GM12878 (cell line): Measurements from ENCODE around the gene SYT3. TPM values are rescaled to one million over a fixed set of nuclear protein-coding genes. Genes with fewer than 3 reads are reported as not detected.

Experiments used
- ATAC-seq: fragments of 200-7000 bp; cut with Tn5 transposase; 3 replicates; pipeline ENCODE4 v1.9.1; 2020; ENCODE audit warnings: mild to moderate bottlenecking, moderate library complexity
- BruUV-seq: library from RNA; stranded (reverse); fragments of 400-500 nt; replicated peaks from 2 replicates; lab custom pipeline; 2021; lab: Mats Ljungman, UMichigan
- CTCF ChIA-PET: fragments of 300-600 bp; sonication (Branson Sonifier 250); formaldehyde crosslinking; extraction: SDS; loops from one replicate; lab custom pipeline; 2021; ENCODE audit warnings: inconsistent platforms; lab: Yijun Ruan, JAX
- POLR2A ChIA-PET: fragments of 350-600 bp; formaldehyde crosslinking; extraction: SDS; loops from one replicate; lab custom pipeline; 2021; ENCODE audit warnings: inconsistent platforms; lab: Charles Lee
- RAD21 ChIA-PET: fragments of 300-600 bp; sonication (Branson Sonifier 250); formaldehyde crosslinking; loops from one replicate; lab custom pipeline; 2023; ENCODE audit warnings: antibody characterized with exemption; ENCODE audit not compliant: unreplicated experiment; lab: Charles Lee
- SMC1A ChIA-PET: fragments of 300-600 bp; sonication (Branson Sonifier 250); formaldehyde crosslinking; loops from one replicate; lab custom pipeline; 2023; ENCODE audit not compliant: unreplicated experiment, uncharacterized antibody; lab: Charles Lee
- DNase-seq: peaks from one replicate; pipeline ENCODE4 v3.0.0-alpha.2; 2011; ENCODE audit warnings: low read depth, low spot score
- FAIRE-seq: peaks from 3 replicates; lab custom pipeline; 2011; peaks lifted over from hg19 to GRCh38; lab: Jason Lieb, UNC
- H2AFZ ChIP-seq: 2 replicates; pipeline ENCODE4 v1.6.0; 2011; ENCODE audit warnings: low read depth, low read length, control low read depth; ENCODE audit not compliant: control insufficient read depth
- H3K27ac ChIP-seq: 2 replicates; pipeline ENCODE4 v1.5.1; 2011; ENCODE audit warnings: control low read depth; ENCODE audit not compliant: control insufficient read depth, insufficient read depth
- H3K27me3 ChIP-seq, 2 experiments: replicated peaks in 1 of 2; 2 replicates each; pipeline versions ENCODE4 v1.6.0 to v1.6.1; 2011; ENCODE audit warnings: low read length in 1 of 2; ENCODE audit not compliant: control insufficient read depth in 2 of 2, insufficient read depth in 2 of 2
- H3K36me3 ChIP-seq, 2 experiments: 2 replicates each; pipeline ENCODE4 v1.5.1; 2011; ENCODE audit warnings: low read length in 1 of 2; ENCODE audit not compliant: control insufficient read depth in 2 of 2, insufficient read depth in 2 of 2
- H3K4me1 ChIP-seq: 2 replicates; pipeline ENCODE4 v1.6.1; 2011; ENCODE audit warnings: mild to moderate bottlenecking, low read length, moderate library complexity, mixed read lengths; ENCODE audit not compliant: control insufficient read depth, insufficient read depth
- H3K4me2 ChIP-seq: 2 replicates; pipeline ENCODE4 v1.6.0; 2011; ENCODE audit warnings: control low read depth; ENCODE audit not compliant: control insufficient read depth, insufficient read depth
- H3K4me3 ChIP-seq: fragments of 200-600 bp; sonication (generic); 2 replicates; pipeline ENCODE4 v1.5.1; 2016
- H3K79me2 ChIP-seq: 2 replicates; pipeline ENCODE4 v1.6.0; 2011; ENCODE audit warnings: low read length; ENCODE audit not compliant: control insufficient read depth, insufficient read depth
- H3K9ac ChIP-seq: 2 replicates; pipeline ENCODE4 v1.8.0; 2011; ENCODE audit warnings: low read length, control low read depth, mixed read lengths; ENCODE audit not compliant: control insufficient read depth, insufficient read depth
- H3K9me3 ChIP-seq: replicated peaks from 3 replicates; pipeline ENCODE4 v1.5.1; 2011; ENCODE audit warnings: mild to moderate bottlenecking, low read length; ENCODE audit not compliant: control insufficient read depth, insufficient read depth
- H4K20me1 ChIP-seq: 2 replicates; pipeline ENCODE4 v1.6.0; 2011; ENCODE audit not compliant: control insufficient read depth, insufficient read depth
- ASH2L ChIP-seq: fragments of 300-600, 200-600 bp; sonication (generic); IDR thresholded peaks from 2 replicates; pipeline ENCODE4 v1.6.1; 2017; ENCODE audit warnings: low read depth, mild to moderate bottlenecking, borderline replicate concordance
- BMI1 ChIP-seq: fragments of 450-650 bp; IDR thresholded peaks from 2 replicates; pipeline ENCODE4 v1.6.1; 2016; ENCODE audit warnings: mild to moderate bottlenecking, moderate library complexity, borderline replicate concordance
- BRCA1 ChIP-seq: IDR thresholded peaks from 2 replicates; pipeline ENCODE4 v1.6.1; 2011; ENCODE audit warnings: low read depth, low read length, improper control_type of control experiment
- CBX3 ChIP-seq: fragments of 200-600 bp; sonication (generic); IDR thresholded peaks from 2 replicates; pipeline ENCODE4 v1.6.1; 2016; ENCODE audit warnings: low read depth, borderline replicate concordance
- CTCF ChIP-seq, 3 experiments: IDR thresholded peaks in 2 of 3; conservative IDR thresholded peaks in 1 of 3; 2 replicates each; pipeline ENCODE4 v1.5.1; 2011; ENCODE audit warnings: low read depth in 3 of 3, low read length in 3 of 3, mild to moderate bottlenecking in 3 of 3, control low read depth in 2 of 3, moderate library complexity in 2 of 3, inconsistent platforms in 1 of 3, mixed read lengths in 1 of 3; ENCODE audit not compliant: control insufficient read depth in 2 of 3, insufficient read depth in 1 of 3; ENCODE audit errors: extremely low read depth in 1 of 3
- E2F8 ChIP-seq: fragments of 450-650 bp; IDR thresholded peaks from 2 replicates; pipeline ENCODE4 v1.6.1; 2018; ENCODE audit warnings: mild to moderate bottlenecking, low read depth, moderate library complexity; ENCODE audit not compliant: partially characterized antibody
- ESRRA ChIP-seq: IDR thresholded peaks from 2 replicates; pipeline ENCODE4 v1.6.1; 2012; ENCODE audit warnings: mild to moderate bottlenecking, low read length, improper control_type of control experiment
- FOXK2 ChIP-seq: fragments of 450-650 bp; IDR thresholded peaks from 2 replicates; pipeline ENCODE4 v1.6.1; 2017; ENCODE audit warnings: mild to moderate bottlenecking, moderate library complexity
- HDAC6 ChIP-seq: fragments of 200-600 bp; sonication (generic); IDR thresholded peaks from one replicate; pipeline ENCODE4 v1.8.0; 2017; ENCODE audit warnings: antibody characterized with exemption; ENCODE audit not compliant: unreplicated experiment
- IRF4 ChIP-seq: IDR thresholded peaks from 2 replicates; pipeline ENCODE4 v1.6.1; 2011; ENCODE audit warnings: low read depth, low read length
- MYC ChIP-seq: IDR thresholded peaks from 2 replicates; pipeline ENCODE4 v1.6.1; 2011; ENCODE audit warnings: mild to moderate bottlenecking, low read length, moderate library complexity, inconsistent platforms; ENCODE audit not compliant: insufficient read depth, insufficient replicate concordance, insufficient read length, severe bottlenecking
- SKIL ChIP-seq: fragments of 450-650 bp; IDR thresholded peaks from 2 replicates; pipeline ENCODE4 v1.6.1; 2017; ENCODE audit warnings: mild to moderate bottlenecking, low read depth, inconsistent platforms; ENCODE audit not compliant: poor library complexity, severe bottlenecking
- SREBF1 ChIP-seq: IDR thresholded peaks from 2 replicates; pipeline ENCODE4 v1.6.1; 2012; ENCODE audit warnings: mild to moderate bottlenecking, low read length
- SRF ChIP-seq, 2 experiments: IDR thresholded peaks; 2 replicates each; pipeline ENCODE4 v1.6.1; 2011; ENCODE audit warnings: low read depth in 2 of 2, low read length in 2 of 2, mild to moderate bottlenecking in 1 of 2, moderate library complexity in 1 of 2
- ZBTB33 ChIP-seq: fragments of 450-650 bp; IDR thresholded peaks from 2 replicates; pipeline ENCODE4 v1.6.1; 2017; ENCODE audit warnings: mild to moderate bottlenecking
- ZNF24 ChIP-seq: fragments of 450-650 bp; IDR thresholded peaks from 2 replicates; pipeline ENCODE4 v1.6.1; 2017; ENCODE audit warnings: antibody characterized with exemption, mild to moderate bottlenecking
- WGBS: methylation state at CpG from one replicate; pipeline ENCODE4 v1.1.6; 2016; ENCODE audit warnings: low lambda C conversion rate; ENCODE audit not compliant: insufficient replicate concordance, insufficient coverage; ENCODE audit errors: missing lambda C conversion rate; 5-methylcytosine and 5-hydroxymethylcytosine counted together
- in situ Hi-C: fragments of 300-500 bp; cut with MboI; formaldehyde crosslinking; loops from 9 replicates; pipeline ENCODE4 v1.14.3; 2018; ENCODE audit warnings: mixed read lengths
- intact Hi-C: fragments of 100-400 bp; cut with micrococcal nuclease; formaldehyde crosslinking; loops from one replicate; pipeline ENCODE4 v1.14.2; 2022; ENCODE audit not compliant: unreplicated experiment
- polyA plus RNA-seq, 11 experiments: library from polyadenylated mRNA; depleted of rRNA in 4 of 11; unstranded in 6 of 11; stranded (reverse) in 5 of 11; fragments of >200 nt; fragmentation: Nextera tagmentation in 4 of 11; fragmentation: Illumina TruSeq in 1 of 11; extraction: Ambion mirVana in 4 of 11; extraction: Trizol in 1 of 11; gene quantifications; 1 replicate in 1 of 11; 2 replicates in 10 of 11; pipeline versions ENCODE4 v1.2.1 to v1.2.3, GENCODE V29; 2011 to 2016; ENCODE audit warnings: inconsistent platforms in 2 of 11, missing spikeins in 2 of 11, low read depth in 1 of 11
- total RNA-seq, 4 experiments: library from RNA; depleted of rRNA in 3 of 4; stranded (reverse); fragments of >200 nt in 3 of 4; fragmentation: Illumina TruSeq in 1 of 4; extraction: Trizol in 1 of 4; gene quantifications; 2 replicates each; pipeline versions ENCODE4 v1.2.1 to v1.2.3, GENCODE V29; 2013 to 2021

SYT3 gene
- total and polyA plus RNA-seq, 10 of the 15 experiments (the other 5 are each of a cell fraction or from before 2014, with no cell fraction given), result 0.05 to 0.18 TPM; not detected in 8

- no peak for ATAC-seq
- ChIA-PET POLR2A (no interaction called here), RAD21 (no interaction called here), SMC1A (interaction anchor here (1.0 kb wide), 1 partner anchor 132 kb away, joined by 4 read pairs; no protein-coding TSS in a partner anchor), CTCF (interaction anchor here (1.0 to 2.2 kb wide), 2 partner anchors 57 to 111 kb away, joined by 4 to 7 read pairs; no protein-coding TSS in a partner anchor)
- Histone ChIP-seq H3K36me3 (no peaks in the 10 kb centered on the region), H2AFZ (no peak overlapping the region), H3K9me3 (no peaks in the 10 kb centered on the region), H4K20me1 (no peaks in the 10 kb centered on the region), H3K4me2 (no peak overlapping the region), H3K9ac (no peak overlapping the region), H3K4me3 (no peak overlapping the region), H3K4me1 (no peaks in the 10 kb centered on the region), H3K79me2 (no peaks in the 10 kb centered on the region), H3K27ac (no peak overlapping the region), H3K27me3 (no peaks in the 10 kb centered on the region; a peak in 1 of 4 replicates)
- no peak for FAIRE-seq
- intact Hi-C loops (no loop called here), in situ Hi-C loops (no loop called here)
- WGBS, result 11% methylated on average over 5 of the region's 5 CpGs
- no TSS peak for BruUV-seq
- DNase-seq, result no peak
- TF ChIP-seq CTCF (IDR thresholded peaks at IDR 0.05 in 2 of 3, conservative IDR thresholded peaks at IDR 0.05 in 1 of 3; ENCODE audit: control insufficient read depth in 2 of 3, extremely low read depth in 1 of 3, insufficient read depth in 1 of 3, low read depth in 3 of 3, low read length in 3 of 3) (no peak), SRF (IDR thresholded peaks at IDR 0.05; ENCODE audit: low read depth in 2 of 2, low read length in 2 of 2) (no peak), ASH2L (no peak), E2F8 (no peak), CBX3 (no peak), SREBF1 (no peak), HDAC6 (no peak), ESRRA (no peak), ZNF24 (no peak), MYC (no peak), BMI1 (no peak), IRF4 (no peak), FOXK2 (no peak), ZBTB33 (no peak), BRCA1 (no peak), SKIL (no peak)
Observed at GRCh38 chr19:50648659-50649058, 9.0 kb upstream of the SYT3 start.
